Ishikawa (cell line): Measurements from ENCODE around the gene C12orf42.

Experiments
- CEBPB ChIP-seq: IDR thresholded peaks from 2 replicates; pipeline ENCODE4 v1.6.1; 2012
- CREB1 ChIP-seq: IDR thresholded peaks from 2 replicates; pipeline ENCODE4 v1.6.1; 2012; ENCODE audit warnings: low read depth
- EGR1 ChIP-seq: IDR thresholded peaks from 2 replicates; pipeline ENCODE4 v1.6.1; 2012
- EP300 ChIP-seq: IDR thresholded peaks from 2 replicates; pipeline ENCODE4 v1.6.1; 2012; ENCODE audit warnings: borderline replicate concordance
- FOXM1 ChIP-seq: IDR thresholded peaks from 2 replicates; pipeline ENCODE4 v1.6.1; 2012; ENCODE audit warnings: low read depth, borderline replicate concordance
- NFIC ChIP-seq: IDR thresholded peaks from 2 replicates; pipeline ENCODE4 v1.6.1; 2012
- RAD21 ChIP-seq: IDR thresholded peaks from 2 replicates; pipeline ENCODE4 v1.6.1; 2012; ENCODE audit warnings: low read depth
- TAF1 ChIP-seq: IDR thresholded peaks from 2 replicates; pipeline ENCODE4 v1.6.1; 2012; ENCODE audit warnings: low read depth, mild to moderate bottlenecking
- TCF12 ChIP-seq: IDR thresholded peaks from 2 replicates; pipeline ENCODE4 v1.6.1; 2012; ENCODE audit warnings: low read depth
- TEAD4 ChIP-seq: IDR thresholded peaks from 2 replicates; pipeline ENCODE4 v1.6.1; 2012
- YY1 ChIP-seq: IDR thresholded peaks from 2 replicates; pipeline ENCODE4 v1.6.1; 2012; ENCODE audit warnings: low read depth
- ZBTB7A ChIP-seq: IDR thresholded peaks from 2 replicates; pipeline ENCODE4 v1.6.1; 2012; ENCODE audit warnings: low read depth
- TF ChIP-seq, protein P1 (sequence below): IDR thresholded peaks from 2 replicates; pipeline ENCODE4 v1.6.1; 2012; ENCODE audit warnings: low read depth, mild to moderate bottlenecking
- TF ChIP-seq, protein P2 (sequence below): IDR thresholded peaks from 2 replicates; pipeline ENCODE4 v1.6.1; 2012
- TF ChIP-seq, protein P3 (sequence below): IDR thresholded peaks from 2 replicates; pipeline ENCODE4 v1.6.1; 2012

C12orf42 gene

DNA sequence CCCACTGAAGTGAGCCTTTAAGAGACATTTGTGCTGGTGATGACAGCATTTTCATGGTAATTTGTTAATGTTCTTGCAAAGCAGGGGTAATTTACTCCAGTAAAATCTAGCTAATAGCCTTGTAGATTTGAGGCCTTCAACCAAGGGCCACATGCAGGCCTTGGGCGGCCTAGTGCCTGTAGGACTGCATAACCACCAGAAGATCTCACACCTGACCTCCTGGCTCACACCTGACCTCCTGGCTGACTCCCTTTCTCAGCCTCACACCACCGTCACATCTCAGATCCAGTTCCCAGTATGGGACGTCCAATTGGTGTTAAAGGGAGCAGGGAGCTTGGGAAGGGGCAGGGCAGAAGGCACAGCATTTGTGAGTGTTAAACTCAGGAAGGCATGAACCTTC, 26.9 kb downstream of the C12orf42 start:
- TF ChIP-seq NFIC (no peak), CREB1 (no peak), ZBTB7A (no peak), CEBPB (no peak), TAF1 (no peak), TEAD4 (no peak), RAD21 (no peak), FOXM1 (no peak), YY1 (no peak)
- TF ChIP-seq, protein P1, sequence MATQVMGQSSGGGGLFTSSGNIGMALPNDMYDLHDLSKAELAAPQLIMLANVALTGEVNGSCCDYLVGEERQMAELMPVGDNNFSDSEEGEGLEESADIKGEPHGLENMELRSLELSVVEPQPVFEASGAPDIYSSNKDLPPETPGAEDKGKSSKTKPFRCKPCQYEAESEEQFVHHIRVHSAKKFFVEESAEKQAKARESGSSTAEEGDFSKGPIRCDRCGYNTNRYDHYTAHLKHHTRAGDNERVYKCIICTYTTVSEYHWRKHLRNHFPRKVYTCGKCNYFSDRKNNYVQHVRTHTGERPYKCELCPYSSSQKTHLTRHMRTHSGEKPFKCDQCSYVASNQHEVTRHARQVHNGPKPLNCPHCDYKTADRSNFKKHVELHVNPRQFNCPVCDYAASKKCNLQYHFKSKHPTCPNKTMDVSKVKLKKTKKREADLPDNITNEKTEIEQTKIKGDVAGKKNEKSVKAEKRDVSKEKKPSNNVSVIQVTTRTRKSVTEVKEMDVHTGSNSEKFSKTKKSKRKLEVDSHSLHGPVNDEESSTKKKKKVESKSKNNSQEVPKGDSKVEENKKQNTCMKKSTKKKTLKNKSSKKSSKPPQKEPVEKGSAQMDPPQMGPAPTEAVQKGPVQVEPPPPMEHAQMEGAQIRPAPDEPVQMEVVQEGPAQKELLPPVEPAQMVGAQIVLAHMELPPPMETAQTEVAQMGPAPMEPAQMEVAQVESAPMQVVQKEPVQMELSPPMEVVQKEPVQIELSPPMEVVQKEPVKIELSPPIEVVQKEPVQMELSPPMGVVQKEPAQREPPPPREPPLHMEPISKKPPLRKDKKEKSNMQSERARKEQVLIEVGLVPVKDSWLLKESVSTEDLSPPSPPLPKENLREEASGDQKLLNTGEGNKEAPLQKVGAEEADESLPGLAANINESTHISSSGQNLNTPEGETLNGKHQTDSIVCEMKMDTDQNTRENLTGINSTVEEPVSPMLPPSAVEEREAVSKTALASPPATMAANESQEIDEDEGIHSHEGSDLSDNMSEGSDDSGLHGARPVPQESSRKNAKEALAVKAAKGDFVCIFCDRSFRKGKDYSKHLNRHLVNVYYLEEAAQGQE = no peak
- TF ChIP-seq, protein P2, sequence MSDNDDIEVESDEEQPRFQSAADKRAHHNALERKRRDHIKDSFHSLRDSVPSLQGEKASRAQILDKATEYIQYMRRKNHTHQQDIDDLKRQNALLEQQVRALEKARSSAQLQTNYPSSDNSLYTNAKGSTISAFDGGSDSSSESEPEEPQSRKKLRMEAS = no peak

DNA sequence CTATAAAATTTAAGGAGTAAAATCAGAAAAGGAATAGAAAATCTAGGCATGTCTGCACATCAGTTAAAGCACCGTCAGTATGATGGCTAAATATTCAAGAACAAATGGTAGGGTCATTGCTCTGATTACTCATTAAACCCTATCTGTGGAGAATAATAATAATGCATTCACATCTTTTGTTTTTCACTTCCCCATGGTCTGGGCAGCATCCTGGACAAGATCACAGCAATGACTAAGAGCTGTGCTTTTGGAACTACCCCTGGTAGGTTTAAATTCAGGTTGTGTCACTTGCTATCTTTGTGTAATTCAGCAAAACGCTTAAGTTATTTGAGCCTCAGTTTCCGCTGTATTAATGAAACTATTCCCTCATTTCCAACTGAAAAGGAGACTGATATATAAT, 33.1 kb downstream of the C12orf42 start:
- TF ChIP-seq CREB1 (no peak), TCF12 (no peak), TAF1 (no peak), TEAD4 (no peak), EGR1 (no peak), ZBTB7A (no peak), EP300 (no peak)
- TF ChIP-seq, protein P1 = no peak
- TF ChIP-seq, protein P2 = no peak
- TF ChIP-seq, protein P3, sequence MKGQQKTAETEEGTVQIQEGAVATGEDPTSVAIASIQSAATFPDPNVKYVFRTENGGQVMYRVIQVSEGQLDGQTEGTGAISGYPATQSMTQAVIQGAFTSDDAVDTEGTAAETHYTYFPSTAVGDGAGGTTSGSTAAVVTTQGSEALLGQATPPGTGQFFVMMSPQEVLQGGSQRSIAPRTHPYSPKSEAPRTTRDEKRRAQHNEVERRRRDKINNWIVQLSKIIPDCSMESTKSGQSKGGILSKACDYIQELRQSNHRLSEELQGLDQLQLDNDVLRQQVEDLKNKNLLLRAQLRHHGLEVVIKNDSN = no peak

DNA sequence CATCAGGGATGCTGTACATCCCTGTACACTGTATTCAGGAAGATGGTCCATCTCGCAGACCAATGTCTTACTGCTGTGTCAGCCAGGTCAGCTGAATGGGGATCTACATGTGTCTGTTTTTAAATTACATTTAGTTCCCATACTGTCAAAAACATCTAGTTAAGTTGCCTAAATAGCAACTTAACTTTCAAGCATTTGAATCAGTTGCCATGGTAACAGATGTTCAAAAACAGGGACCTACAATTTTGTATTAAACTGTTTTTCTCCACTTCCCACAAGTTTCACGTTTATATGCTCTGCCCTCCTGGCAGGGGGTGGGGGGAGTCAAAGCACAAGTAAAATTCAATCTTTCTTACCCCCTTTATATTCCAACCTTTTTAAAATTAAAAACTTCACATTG, 38.3 kb downstream of the C12orf42 start:
- TF ChIP-seq, protein P2 = no peak
- no peak for TF ChIP-seq TCF12
- TF ChIP-seq, protein P3 = no peak

DNA sequence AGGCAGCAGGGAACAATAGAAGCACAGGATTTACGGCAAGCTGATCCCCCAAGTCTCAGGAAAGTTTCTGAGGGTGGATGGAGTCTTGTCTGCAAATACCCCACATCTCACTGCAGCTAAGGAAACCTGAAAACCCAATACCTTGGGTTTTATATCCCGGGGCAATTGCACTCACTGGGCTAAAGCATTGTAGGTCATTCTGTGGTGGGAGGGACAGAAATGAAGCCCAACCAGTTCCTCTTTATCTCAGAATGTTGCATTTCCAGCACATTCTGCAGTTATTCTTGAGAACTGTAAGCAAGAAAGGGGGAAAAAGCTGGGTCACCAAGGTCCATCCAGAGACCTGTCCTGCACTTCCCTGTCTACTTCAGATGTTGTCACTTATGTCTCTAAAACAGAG, 39.8 kb downstream of the C12orf42 start:
- TF ChIP-seq EGR1 (no peak), FOXM1 (no peak), TEAD4 (no peak), CEBPB (no peak), NFIC (no peak), EP300 (no peak), ZBTB7A (no peak), TAF1 (no peak), YY1 (no peak), CREB1 (no peak), TCF12 (no peak), RAD21 (no peak)
- TF ChIP-seq, protein P1 = no peak
- TF ChIP-seq, protein P3 = no peak
- TF ChIP-seq, protein P2 = no peak
